Epithelial cell of proximal tubule (primary cell): ENCODE measurements around the gene AK5. TPM values are rescaled to one million over a fixed set of nuclear protein-coding genes. Genes with fewer than 3 reads are reported as not detected.

Experiments used
- DNase-seq: peaks from one replicate; pipeline ENCODE4 v3.0.0-alpha.2; 2011; ENCODE audit warnings: low read depth
- H3K4me3 ChIP-seq: 2 replicates; pipeline ENCODE4 v1.5.1; 2011; ENCODE audit warnings: low read depth, mild to moderate bottlenecking, low read length
- CTCF ChIP-seq: conservative IDR thresholded peaks from 2 replicates; pipeline ENCODE4 v1.5.1; 2012; ENCODE audit warnings: low read depth, mild to moderate bottlenecking, low read length
- total RNA-seq: library from RNA; depleted of rRNA; stranded (reverse); fragments of >200 nt; gene quantifications from 2 replicates; pipeline ENCODE4 v1.2.3, GENCODE V29; 2015

The AK5 gene
- total RNA-seq, 1 donor from 2014 or later = 25.0 TPM

GRCh38 chr1:77489910-77490309 lies 208.1 kb downstream of the AK5 start:
- H3K4me3 ChIP-seq = no peak overlapping the region
- no peak for TF ChIP-seq CTCF
- no peak for DNase-seq

GRCh38 chr1:77494026-77494425 lies 212.2 kb downstream of the AK5 start:
- peak; percentile 41 for DNase-seq
- no peak for TF ChIP-seq CTCF
- H3K4me3 ChIP-seq = no peak overlapping the region

GRCh38 chr1:77498918-77499317 lies 217.1 kb downstream of the AK5 start:
- TF ChIP-seq CTCF = no peak
- H3K4me3 ChIP-seq = no peak overlapping the region
- DNase-seq = no peak

- DNase-seq = no peak
- no peak overlapping the region for H3K4me3 ChIP-seq
- no peak for TF ChIP-seq CTCF
These were observed 217.6 kb downstream of the AK5 start for GRCh38 chr1:77499466-77499865.

- no peak for DNase-seq
- no peak overlapping the region for H3K4me3 ChIP-seq
- TF ChIP-seq CTCF = no peak
These were observed 223.2 kb downstream of the AK5 start for GRCh38 chr1:77504986-77505385.

- TF ChIP-seq CTCF = no peak
- H3K4me3 ChIP-seq = no peak overlapping the region
- DNase-seq = peak; percentile 36
These were observed 225.0 kb downstream of the AK5 start for GRCh38 chr1:77506771-77507170.

- DNase-seq = no peak
- no peak overlapping the region for H3K4me3 ChIP-seq
- TF ChIP-seq CTCF = no peak
These were observed 227.3 kb downstream of the AK5 start for GRCh38 chr1:77509051-77509492.
